Karpas-422 (cell line): ENCODE data around the gene FCGBP. TPM values are rescaled to one million over a fixed set of nuclear protein-coding genes. Genes with fewer than 3 reads are reported as not detected.
A peak's percentile ranks its signal among the peaks of the same experiment; 100 is the strongest.

Source experiments
- DNase-seq: peaks from one replicate; pipeline ENCODE4 v3.0.0-alpha.2; 2015
- H2AFZ ChIP-seq: fragments of 200-600 bp; sonication (generic); 2 replicates; pipeline ENCODE4 v1.6.1; 2014; ENCODE audit warnings: antibody characterized with exemption, low read length, mixed read lengths
- H3K27ac ChIP-seq: fragments of 200-600 bp; sonication (generic); 2 replicates; pipeline ENCODE4 v1.5.1; 2014; ENCODE audit warnings: mild to moderate bottlenecking, low read length, moderate library complexity
- H3K27me3 ChIP-seq: fragments of 200-600 bp; sonication (generic); 2 replicates; pipeline ENCODE4 v1.6.1; 2014; ENCODE audit warnings: low read length, mixed read lengths
- H3K36me3 ChIP-seq: fragments of 200-600 bp; sonication (generic); 2 replicates; pipeline ENCODE4 v1.6.1; 2014; ENCODE audit warnings: low read length, mixed read lengths; ENCODE audit not compliant: insufficient read depth
- H3K4me1 ChIP-seq: fragments of 200-600 bp; sonication (generic); 2 replicates; pipeline ENCODE4 v1.6.1; 2014; ENCODE audit warnings: mild to moderate bottlenecking, low read length, mixed read lengths
- H3K4me2 ChIP-seq: fragments of 200-600 bp; sonication (generic); 2 replicates; pipeline ENCODE4 v1.6.1; 2014; ENCODE audit warnings: low read length, low read depth, mild to moderate bottlenecking; ENCODE audit not compliant: poor library complexity, severe bottlenecking
- H3K4me3 ChIP-seq: fragments of 200-600 bp; sonication (generic); 2 replicates; pipeline ENCODE4 v1.5.1; 2014; ENCODE audit warnings: mild to moderate bottlenecking, antibody characterized with exemption, low read length, mixed read lengths
- H3K79me2 ChIP-seq: fragments of 200-600 bp; sonication (generic); 2 replicates; pipeline ENCODE4 v1.6.1; 2014; ENCODE audit warnings: mild to moderate bottlenecking, low read length, mixed read lengths
- H3K9ac ChIP-seq: fragments of 200-600 bp; sonication (generic); 2 replicates; pipeline ENCODE4 v1.6.0; 2014; ENCODE audit warnings: low read length
- H3K9me2 ChIP-seq: fragments of 200-600 bp; sonication (generic), shearing (Covaris generic); replicated peaks from 2 replicates; pipeline ENCODE4 v1.6.0; 2014; ENCODE audit warnings: mild to moderate bottlenecking, low read length, moderate library complexity; ENCODE audit not compliant: insufficient read depth
- H3K9me3 ChIP-seq: fragments of 300-700, 200-600 bp; sonication (generic); 2 replicates; pipeline ENCODE4 v1.6.1; 2014; ENCODE audit warnings: low read length, mixed read lengths
- H4K20me1 ChIP-seq: fragments of 200-600 bp; sonication (generic); 2 replicates; pipeline ENCODE4 v1.6.1; 2014; ENCODE audit warnings: mild to moderate bottlenecking, antibody characterized with exemption, low read length, low read depth; ENCODE audit not compliant: insufficient read depth
- total RNA-seq: library from RNA; depleted of rRNA; stranded (reverse); fragments of >200 nt; shearing (Covaris generic); gene quantifications from 2 replicates; pipeline ENCODE4 v1.2.3, GENCODE V29; 2014; ENCODE audit warnings: low replicate concordance

The FCGBP gene
- total RNA-seq, 1 experiment from 2014 or later = not detected

GRCh38 chr19:39941615-39942365, 7.4 kb upstream of the FCGBP start:
- H3K9me3 ChIP-seq = peaks cover 3% of the 10 kb centered on the region; the same call in 1 of the 2 replicates
- no peaks in the 10 kb centered on the region for H3K9me2 ChIP-seq
- peak overlapping the region; percentile 13; the same call in 1 of the 2 replicates for H3K4me3 ChIP-seq
- no peak overlapping the region for H2AFZ ChIP-seq
- no peak overlapping the region for H3K9ac ChIP-seq
- H3K4me2 ChIP-seq = peak overlapping the region; percentile 31
- H4K20me1 ChIP-seq = no peaks in the 10 kb centered on the region
- peak; percentile 66 for DNase-seq
- no peaks in the 10 kb centered on the region for H3K79me2 ChIP-seq
- no peaks in the 10 kb centered on the region; the same call in 1 of the 2 replicates for H3K36me3 ChIP-seq
- H3K27me3 ChIP-seq = no peaks in the 10 kb centered on the region
- H3K4me1 ChIP-seq = peaks cover 16% of the 10 kb centered on the region
- peak overlapping the region; percentile 33 for H3K27ac ChIP-seq

DNA sequence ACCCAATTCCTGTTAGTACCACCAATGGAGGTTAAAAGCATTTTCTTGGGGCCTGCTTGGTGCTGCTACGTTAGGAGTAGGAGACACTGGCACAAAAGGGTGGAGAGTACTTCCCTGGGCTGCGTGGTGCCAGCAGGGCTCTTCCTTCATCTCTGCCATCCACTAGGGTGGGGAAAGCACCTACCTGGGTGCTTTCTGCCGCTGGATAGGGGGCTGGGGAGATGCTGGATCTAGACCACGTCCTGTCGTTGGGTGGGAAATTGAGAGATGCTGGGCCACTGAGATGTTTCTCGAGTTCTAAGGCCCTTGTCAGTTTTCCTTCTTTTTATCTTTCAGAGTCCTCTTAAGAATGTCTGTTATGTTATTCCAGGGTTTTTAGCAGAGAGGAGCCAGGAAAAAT, 6.7 kb upstream of the FCGBP start:
- no peak overlapping the region for H3K4me3 ChIP-seq
- H3K36me3 ChIP-seq = no peaks in the 10 kb centered on the region; the same call in 1 of the 2 replicates
- no peaks in the 10 kb centered on the region for H4K20me1 ChIP-seq
- peak overlapping the region; percentile 31 for H3K4me2 ChIP-seq
- H3K4me1 ChIP-seq = peaks cover 16% of the 10 kb centered on the region
- no peak overlapping the region for H2AFZ ChIP-seq
- H3K9me2 ChIP-seq = no peaks in the 10 kb centered on the region
- no peaks in the 10 kb centered on the region for H3K79me2 ChIP-seq
- no peak overlapping the region for H3K9ac ChIP-seq
- H3K27me3 ChIP-seq = no peaks in the 10 kb centered on the region
- H3K9me3 ChIP-seq = peaks cover 3% of the 10 kb centered on the region; the same call in 1 of the 2 replicates
- DNase-seq = no peak
- peak overlapping the region; percentile 33; the same call in 1 of the 2 replicates for H3K27ac ChIP-seq

DNA sequence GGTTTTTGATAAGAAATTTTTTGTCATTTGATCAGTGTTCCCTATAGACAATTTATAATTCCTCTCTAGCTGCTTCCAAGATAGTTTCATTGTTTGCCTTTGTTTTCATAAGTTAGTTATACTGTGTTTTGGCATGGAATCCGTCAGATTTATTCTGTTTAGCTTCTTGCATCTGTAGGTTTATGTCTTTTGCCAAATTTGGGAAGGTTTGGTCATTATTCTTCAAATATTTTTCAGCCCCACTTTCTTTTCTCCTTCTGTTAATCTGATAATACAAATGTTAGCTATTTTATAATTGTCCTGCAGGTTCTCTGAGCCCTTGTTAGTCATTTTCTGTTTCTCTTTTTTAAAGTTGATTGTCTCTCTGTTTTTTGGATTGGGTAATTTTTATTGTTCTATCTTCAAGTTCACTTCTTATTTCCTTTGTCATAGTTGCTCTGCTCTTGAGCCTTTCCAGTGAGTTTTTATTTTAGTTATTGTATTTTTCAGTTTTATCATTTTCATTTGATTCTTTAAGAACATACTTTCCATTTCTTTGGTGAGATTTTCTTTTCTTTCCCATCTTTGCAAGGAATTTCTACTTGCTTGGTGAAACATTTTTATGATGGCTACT, 5.9 kb upstream of the FCGBP start:
- H3K9me3 ChIP-seq = peaks cover 3% of the 10 kb centered on the region; the same call in 1 of the 2 replicates
- no peak overlapping the region for H3K4me2 ChIP-seq
- no peaks in the 10 kb centered on the region for H3K9me2 ChIP-seq
- H3K27ac ChIP-seq = no peak overlapping the region
- H3K27me3 ChIP-seq = no peaks in the 10 kb centered on the region
- DNase-seq = no peak
- H3K4me1 ChIP-seq = peaks cover 16% of the 10 kb centered on the region
- no peak overlapping the region for H3K9ac ChIP-seq
- H2AFZ ChIP-seq = no peak overlapping the region
- H3K4me3 ChIP-seq = no peak overlapping the region
- no peaks in the 10 kb centered on the region for H4K20me1 ChIP-seq
- H3K79me2 ChIP-seq = no peaks in the 10 kb centered on the region
- H3K36me3 ChIP-seq = no peaks in the 10 kb centered on the region; the same call in 1 of the 2 replicates

GRCh38 chr19:39939556-39939955, 5.1 kb upstream of the FCGBP start:
- H3K27ac ChIP-seq = no peak overlapping the region

DNA sequence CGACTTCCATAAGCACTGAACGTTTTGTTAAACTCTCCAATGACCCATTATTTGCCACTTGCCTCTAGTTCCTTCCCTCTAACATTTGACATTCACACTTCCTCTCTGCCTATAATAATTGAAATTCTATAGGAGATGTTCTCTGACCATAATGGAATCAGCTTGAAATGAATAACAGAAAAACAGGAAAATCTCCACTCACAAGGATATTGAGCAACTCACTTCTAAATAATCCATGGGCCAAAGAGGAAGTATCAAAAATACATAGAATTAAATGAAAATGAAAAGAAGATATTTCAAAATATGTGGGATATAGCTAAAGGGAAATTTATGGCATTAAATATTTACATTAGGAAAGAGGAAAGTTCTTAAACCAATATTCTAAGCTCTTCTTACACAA, 3.4 kb upstream of the FCGBP start:
- no peaks in the 10 kb centered on the region for H3K79me2 ChIP-seq
- H3K27ac ChIP-seq = no peak overlapping the region
- H2AFZ ChIP-seq = no peak overlapping the region
- H3K9ac ChIP-seq = no peak overlapping the region
- no peaks in the 10 kb centered on the region for H3K9me2 ChIP-seq
- no peak overlapping the region for H3K4me3 ChIP-seq
- no peaks in the 10 kb centered on the region for H3K27me3 ChIP-seq
- H3K4me2 ChIP-seq = no peak overlapping the region
- H3K36me3 ChIP-seq = no peaks in the 10 kb centered on the region; the same call in 1 of the 2 replicates
- no peak for DNase-seq
- H3K9me3 ChIP-seq = peaks cover 3% of the 10 kb centered on the region; the same call in 1 of the 2 replicates
- H3K4me1 ChIP-seq = peaks cover 16% of the 10 kb centered on the region
- H4K20me1 ChIP-seq = no peaks in the 10 kb centered on the region

More at GRCh38 chr19:39939556-39939955, 5.1 kb upstream of the FCGBP start:
- Histone ChIP-seq H3K9me2 (no peaks in the 10 kb centered on the region), H3K36me3 (no peaks in the 10 kb centered on the region; the same call in 1 of the 2 replicates), H3K4me1 (peaks cover 16% of the 10 kb centered on the region), H3K9me3 (peaks cover 3% of the 10 kb centered on the region; the same call in 1 of the 2 replicates), H2AFZ (no peak overlapping the region), H3K79me2 (no peaks in the 10 kb centered on the region), H3K9ac (no peak overlapping the region), H3K4me2 (no peak overlapping the region), H3K27me3 (no peaks in the 10 kb centered on the region), H3K4me3 (no peak overlapping the region), H4K20me1 (no peaks in the 10 kb centered on the region)
- no peak for DNase-seq

DNA sequence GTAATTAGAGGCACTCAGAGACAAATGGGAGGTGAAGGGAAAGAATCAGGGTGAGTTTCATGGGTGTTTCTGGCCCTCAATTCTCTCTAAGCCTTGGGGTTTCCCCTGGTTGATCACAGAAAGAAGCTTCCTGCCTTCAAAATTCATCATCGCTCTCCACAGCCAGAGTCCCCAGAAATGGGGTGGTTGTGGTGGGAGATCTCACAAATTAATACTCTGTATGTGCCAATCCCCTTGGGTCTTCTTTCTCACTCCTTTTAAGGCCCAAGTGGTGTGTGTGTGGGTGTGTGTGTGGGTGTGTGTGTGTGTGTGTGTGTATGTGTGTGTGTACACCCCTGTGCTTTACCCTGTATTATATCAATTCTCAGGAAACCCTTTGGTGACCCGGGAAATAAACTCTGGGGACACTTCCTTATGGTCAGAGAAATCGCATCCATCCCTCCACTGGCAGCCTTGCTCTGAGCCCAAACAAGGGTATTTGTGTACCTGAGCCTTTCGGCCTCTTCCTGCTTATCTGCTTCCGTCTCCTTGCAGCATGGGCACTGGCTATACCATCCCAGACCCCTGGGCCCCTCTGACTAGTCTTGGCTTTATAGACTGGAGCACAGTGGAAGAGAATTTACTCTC, 2.8 kb upstream of the FCGBP start:
- Histone ChIP-seq H3K27me3 (no peaks in the 10 kb centered on the region), H3K9me3 (peaks cover 3% of the 10 kb centered on the region; the same call in 1 of the 2 replicates), H3K9me2 (no peaks in the 10 kb centered on the region), H4K20me1 (no peaks in the 10 kb centered on the region), H3K9ac (no peak overlapping the region), H3K4me3 (no peak overlapping the region), H3K4me1 (peaks cover 12% of the 10 kb centered on the region), H3K36me3 (no peaks in the 10 kb centered on the region; the same call in 1 of the 2 replicates), H3K4me2 (no peak overlapping the region), H3K27ac (no peak overlapping the region), H2AFZ (no peak overlapping the region), H3K79me2 (no peaks in the 10 kb centered on the region)
- DNase-seq = no peak

- H3K27me3 ChIP-seq = no peaks in the 10 kb centered on the region
- H3K4me1 ChIP-seq = peaks cover 6% of the 10 kb centered on the region
- peaks cover 3% of the 10 kb centered on the region; the same call in 1 of the 2 replicates for H3K9me3 ChIP-seq
- no peak for DNase-seq
- no peak overlapping the region for H3K27ac ChIP-seq
- no peak overlapping the region for H3K4me2 ChIP-seq
- no peaks in the 10 kb centered on the region; the same call in 1 of the 2 replicates for H3K36me3 ChIP-seq
- H3K9me2 ChIP-seq = no peaks in the 10 kb centered on the region
- H3K79me2 ChIP-seq = no peaks in the 10 kb centered on the region
- H3K4me3 ChIP-seq = no peak overlapping the region
- H3K9ac ChIP-seq = no peak overlapping the region
- H2AFZ ChIP-seq = no peak overlapping the region
- no peaks in the 10 kb centered on the region for H4K20me1 ChIP-seq
These were observed 2.2 kb upstream of the FCGBP start for GRCh38 chr19:39936622-39937021.

DNA sequence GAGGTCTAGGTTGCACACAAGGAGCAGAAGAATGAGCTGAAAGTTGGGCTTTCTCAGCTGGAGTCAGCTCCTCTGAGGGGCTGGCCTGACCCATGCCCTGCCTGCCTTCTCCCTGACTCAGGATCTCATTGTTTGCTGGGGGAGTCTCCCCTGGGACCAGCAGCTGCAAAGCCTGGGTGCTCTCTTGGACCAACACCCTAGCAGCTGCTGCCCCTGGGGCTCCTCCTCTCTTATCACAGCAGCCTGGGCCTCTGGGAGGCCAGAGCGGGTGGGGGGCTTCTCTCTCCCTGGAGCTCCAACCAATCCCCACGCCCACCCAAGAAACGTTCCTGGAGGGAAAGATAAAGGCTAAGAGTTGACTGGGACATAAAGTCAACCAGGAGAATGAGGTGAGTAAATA, 1.6 kb upstream of the FCGBP start:
- H3K27ac ChIP-seq = no peak overlapping the region
- no peaks in the 10 kb centered on the region for H3K27me3 ChIP-seq
- H3K9ac ChIP-seq = no peak overlapping the region
- no peaks in the 10 kb centered on the region for H3K9me2 ChIP-seq
- H4K20me1 ChIP-seq = no peaks in the 10 kb centered on the region
- H3K9me3 ChIP-seq = peaks cover 3% of the 10 kb centered on the region; the same call in 1 of the 2 replicates
- no peak for DNase-seq
- H3K36me3 ChIP-seq = no peaks in the 10 kb centered on the region; the same call in 1 of the 2 replicates
- no peak overlapping the region for H3K4me3 ChIP-seq
- no peaks in the 10 kb centered on the region for H3K4me1 ChIP-seq
- H3K4me2 ChIP-seq = no peak overlapping the region
- no peaks in the 10 kb centered on the region for H3K79me2 ChIP-seq
- no peak overlapping the region for H2AFZ ChIP-seq
